Keratinocyte (primary cell): ENCODE data around the gene ZNF343. TPM values are rescaled to one million over a fixed set of nuclear protein-coding genes. Genes with fewer than 3 reads are reported as not detected.

Experiments
- DNase-seq: peaks from one replicate; pipeline ENCODE4 v3.0.0-alpha.2; 2011; ENCODE audit warnings: low read depth, missing footprints, low spot score
- FAIRE-seq: peaks from 2 replicates; lab custom pipeline; 2011; peaks lifted over from hg19 to GRCh38; lab: Jason Lieb, UNC
- H2AFZ ChIP-seq: 2 replicates; pipeline ENCODE4 v1.6.0; 2012; ENCODE audit warnings: low read length, control low read depth, inconsistent platforms; ENCODE audit not compliant: control insufficient read depth
- H3K27ac ChIP-seq: 2 replicates; pipeline ENCODE4 v1.5.1; 2011; ENCODE audit warnings: low read length; ENCODE audit not compliant: control insufficient read depth, insufficient read depth
- H3K27me3 ChIP-seq: 3 replicates; pipeline ENCODE4 v1.6.0; 2011; ENCODE audit warnings: low read length; ENCODE audit not compliant: control insufficient read depth, insufficient read depth; ENCODE audit errors: extremely low read depth
- H3K36me3 ChIP-seq, 2 experiments: 2 replicates in 1 of 2; 3 replicates in 1 of 2; pipeline ENCODE4 v1.5.1; 2011; ENCODE audit warnings: low read length in 2 of 2, mild to moderate bottlenecking in 1 of 2; ENCODE audit not compliant: control insufficient read depth in 2 of 2, insufficient read depth in 2 of 2; ENCODE audit errors: extremely low read depth in 1 of 2
- H3K4me1 ChIP-seq: 3 replicates; pipeline ENCODE4 v1.5.1; 2011; ENCODE audit warnings: low read length; ENCODE audit not compliant: control insufficient read depth, insufficient read depth; ENCODE audit errors: extremely low read depth
- H3K4me2 ChIP-seq: 3 replicates; pipeline ENCODE4 v1.6.0; 2011; ENCODE audit warnings: low read depth, low read length; ENCODE audit not compliant: control insufficient read depth, insufficient read depth; ENCODE audit errors: extremely low read depth
- H3K4me3 ChIP-seq, 3 experiments: fragments of 200-600 bp in 1 of 3; sonication (generic) in 1 of 3; 2 replicates in 2 of 3; 3 replicates in 1 of 3; pipeline ENCODE4 v1.5.1; 2011 to 2016; ENCODE audit warnings: low read length in 3 of 3, mild to moderate bottlenecking in 3 of 3, control low read depth in 2 of 3, inconsistent platforms in 1 of 3, low read depth in 1 of 3, mixed read lengths in 1 of 3, mixed run types in 1 of 3, moderate library complexity in 1 of 3; ENCODE audit not compliant: control insufficient read depth in 2 of 3, insufficient read depth in 2 of 3; ENCODE audit errors: extremely low read depth in 1 of 3
- H3K79me2 ChIP-seq: 2 replicates; pipeline ENCODE4 v1.6.0; 2012; ENCODE audit warnings: low read length; ENCODE audit not compliant: control insufficient read depth, insufficient read depth
- H3K9ac ChIP-seq: 3 replicates; pipeline ENCODE4 v1.6.0; 2011; ENCODE audit warnings: low read length; ENCODE audit not compliant: control insufficient read depth, insufficient read depth; ENCODE audit errors: extremely low read depth
- H3K9me1 ChIP-seq: 3 replicates; pipeline ENCODE4 v1.6.0; 2011; ENCODE audit warnings: low read length; ENCODE audit not compliant: control insufficient read depth, insufficient read depth; ENCODE audit errors: extremely low read depth
- H3K9me3 ChIP-seq: 2 replicates; pipeline ENCODE4 v1.5.1; 2012; ENCODE audit warnings: low read depth, low read length; ENCODE audit not compliant: control insufficient read depth
- H4K20me1 ChIP-seq: 3 replicates; pipeline ENCODE4 v1.6.0; 2011; ENCODE audit warnings: low read length; ENCODE audit not compliant: control insufficient read depth, insufficient read depth; ENCODE audit errors: extremely low read depth
- CTCF ChIP-seq, 3 experiments: IDR thresholded peaks in 1 of 3; conservative IDR thresholded peaks in 1 of 3; optimal IDR thresholded peaks in 1 of 3; 2 replicates in 2 of 3; 3 replicates in 1 of 3; pipeline versions ENCODE3 to v1.5.1; 2011; ENCODE audit warnings: low read length in 3 of 3, mild to moderate bottlenecking in 3 of 3, moderate library complexity in 2 of 3, control low read depth in 1 of 3, inconsistent platforms in 1 of 3; ENCODE audit not compliant: insufficient read depth in 2 of 3; ENCODE audit errors: extremely low read depth in 1 of 3
- EZH2 ChIP-seq: IDR thresholded peaks from one replicate; pipeline ENCODE4 v1.6.1; 2012; ENCODE audit warnings: inconsistent platforms, mild to moderate bottlenecking, low read length, moderate library complexity
- dilution Hi-C: fragments of 300-500 bp; cut with MboI; formaldehyde crosslinking; loops from one replicate; pipeline ENCODE4 v1.7.0; 2020; ENCODE audit warnings: low sequenced_read_pairs; ENCODE audit not compliant: extremely low pct_ligation_motif_present
- polyA plus RNA-seq, 5 experiments: library from polyadenylated mRNA; depleted of rRNA in 3 of 5; stranded (reverse) in 3 of 5; stranded (forward) in 1 of 5; unstranded in 1 of 5; fragments of >200 nt; gene quantifications; 1 replicate in 1 of 5; 2 replicates in 3 of 5; 3 replicates in 1 of 5; pipeline versions ENCODE4 v1.2.1 to v1.2.3, GENCODE V29; 2011 to 2012; ENCODE audit warnings: missing spikeins in 2 of 5, low read depth in 1 of 5, low replicate concordance in 1 of 5

ZNF343 gene
- polyA plus RNA-seq, 1 donor (not counting 4 experiments of a cell fraction or from before 2014, with no cell fraction given) = 11.7 TPM

- H3K79me2 ChIP-seq = no peaks in the 10 kb centered on the region
- dilution Hi-C loops = no loop called here
- H3K36me3 ChIP-seq = peaks cover 4 to 8% of the 10 kb centered on the region in 2 experiments
- H3K9me1 ChIP-seq = no peaks in the 10 kb centered on the region
- no peaks in the 10 kb centered on the region for H3K9me3 ChIP-seq
- no peak overlapping the region for H3K27ac ChIP-seq
- H3K9ac ChIP-seq = no peak overlapping the region
- H3K4me1 ChIP-seq = peaks cover 7% of the 10 kb centered on the region
- H4K20me1 ChIP-seq = no peaks in the 10 kb centered on the region
- no peak for DNase-seq
- TF ChIP-seq EZH2 (no peak), CTCF (optimal IDR thresholded peaks at IDR 0.05 in 1 of 3, IDR thresholded peaks at IDR 0.05 in 1 of 3, conservative IDR thresholded peaks at IDR 0.05 in 1 of 3; ENCODE audit: extremely low read depth in 1 of 3, insufficient read depth in 2 of 3, low read length in 3 of 3) (peak in 1 of 3 experiments; percentile 36)
- no peaks in the 10 kb centered on the region for H3K27me3 ChIP-seq
- no peak overlapping the region for H2AFZ ChIP-seq
- no peak overlapping the region for H3K4me2 ChIP-seq
- no peak overlapping the region for H3K4me3 ChIP-seq
- no peak for FAIRE-seq
Observed at GRCh38 chr20:2476742-2477615, 31.7 kb downstream of the ZNF343 start.

GRCh38 chr20:2475850-2476741 lies 32.6 kb downstream of the ZNF343 start:
- H3K9me1 ChIP-seq = no peaks in the 10 kb centered on the region
- H3K27ac ChIP-seq = no peak overlapping the region
- peaks cover 9% of the 10 kb centered on the region for H3K4me1 ChIP-seq
- no peak overlapping the region for H3K4me3 ChIP-seq
- no peak overlapping the region for H3K9ac ChIP-seq
- no peaks in the 10 kb centered on the region for H4K20me1 ChIP-seq
- no peaks in the 10 kb centered on the region for H3K9me3 ChIP-seq
- H3K4me2 ChIP-seq = no peak overlapping the region
- FAIRE-seq (no peak), DNase-seq (no peak)
- H3K36me3 ChIP-seq = peaks cover 4 to 6% of the 10 kb centered on the region in 2 experiments
- no peaks in the 10 kb centered on the region for H3K79me2 ChIP-seq
- no peaks in the 10 kb centered on the region for H3K27me3 ChIP-seq
- TF ChIP-seq CTCF (optimal IDR thresholded peaks at IDR 0.05 in 1 of 3, IDR thresholded peaks at IDR 0.05 in 1 of 3, conservative IDR thresholded peaks at IDR 0.05 in 1 of 3; ENCODE audit: extremely low read depth in 1 of 3, insufficient read depth in 2 of 3, low read length in 3 of 3) = no peak
- no peak for TF ChIP-seq EZH2
- H2AFZ ChIP-seq = no peak overlapping the region
- dilution Hi-C loops = no loop called here
